Mammary epithelial cell (primary cell): ENCODE measurements around the gene WWC1.

Experiments used
- EZH2 ChIP-seq: IDR thresholded peaks from 2 replicates; pipeline ENCODE4 v1.6.1; 2012; ENCODE audit warnings: low read length, inconsistent platforms, borderline replicate concordance
- TF ChIP-seq, protein P1 (sequence below), 2 donors: IDR thresholded peaks in 1 of 2; conservative IDR thresholded peaks in 1 of 2; 2 replicates each; pipeline ENCODE4 v1.5.1; 2011 to 2012; ENCODE audit warnings: inconsistent platforms in 2 of 2, low read length in 2 of 2, mild to moderate bottlenecking in 2 of 2, control low read depth in 1 of 2, low read depth in 1 of 2; ENCODE audit not compliant: insufficient read depth in 1 of 2; ENCODE audit errors: extremely low read depth in 1 of 2

DNA sequence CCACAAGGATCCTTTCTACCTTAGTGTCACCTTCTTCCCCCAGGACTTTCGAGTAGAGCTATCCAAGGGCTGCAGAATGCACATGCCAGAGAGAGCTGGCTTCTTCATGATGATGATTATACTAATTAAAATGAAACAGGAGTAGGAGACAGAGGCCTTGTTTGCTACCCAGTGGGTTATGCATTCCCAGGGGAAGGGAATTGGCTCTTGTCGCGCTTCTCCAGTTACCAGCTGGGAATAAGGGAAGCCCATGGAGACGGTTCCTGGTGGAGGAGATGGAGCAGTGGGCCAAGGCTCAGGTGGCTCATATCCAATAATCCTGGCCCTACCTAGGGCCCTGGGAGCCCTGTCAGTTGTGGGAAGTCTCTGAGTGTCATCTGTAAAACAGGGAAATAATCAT, 65.1 kb downstream of the WWC1 start:
- TF ChIP-seq, protein P1, sequence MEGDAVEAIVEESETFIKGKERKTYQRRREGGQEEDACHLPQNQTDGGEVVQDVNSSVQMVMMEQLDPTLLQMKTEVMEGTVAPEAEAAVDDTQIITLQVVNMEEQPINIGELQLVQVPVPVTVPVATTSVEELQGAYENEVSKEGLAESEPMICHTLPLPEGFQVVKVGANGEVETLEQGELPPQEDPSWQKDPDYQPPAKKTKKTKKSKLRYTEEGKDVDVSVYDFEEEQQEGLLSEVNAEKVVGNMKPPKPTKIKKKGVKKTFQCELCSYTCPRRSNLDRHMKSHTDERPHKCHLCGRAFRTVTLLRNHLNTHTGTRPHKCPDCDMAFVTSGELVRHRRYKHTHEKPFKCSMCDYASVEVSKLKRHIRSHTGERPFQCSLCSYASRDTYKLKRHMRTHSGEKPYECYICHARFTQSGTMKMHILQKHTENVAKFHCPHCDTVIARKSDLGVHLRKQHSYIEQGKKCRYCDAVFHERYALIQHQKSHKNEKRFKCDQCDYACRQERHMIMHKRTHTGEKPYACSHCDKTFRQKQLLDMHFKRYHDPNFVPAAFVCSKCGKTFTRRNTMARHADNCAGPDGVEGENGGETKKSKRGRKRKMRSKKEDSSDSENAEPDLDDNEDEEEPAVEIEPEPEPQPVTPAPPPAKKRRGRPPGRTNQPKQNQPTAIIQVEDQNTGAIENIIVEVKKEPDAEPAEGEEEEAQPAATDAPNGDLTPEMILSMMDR (conservative IDR thresholded peaks at IDR 0.05 in 1 of 2, IDR thresholded peaks at IDR 0.05 in 1 of 2; ENCODE audit: extremely low read depth in 1 of 2, insufficient read depth in 1 of 2, low read depth in 1 of 2, low read length in 2 of 2) = no peak
- TF ChIP-seq EZH2 = no peak
